ENCODE measurements around the gene C2orf74. TPM values are rescaled to one million over a fixed set of nuclear protein-coding genes. Genes with fewer than 3 reads are reported as not detected.

The C2orf74 gene
- total and polyA plus RNA-seq, 2 experiments from 2014 or later = 5.7 to 21.5 TPM

- H3K4me2 ChIP-seq = peak overlapping the region; percentile 92
- Mint-ChIP-seq H3K4me3 (peak overlapping the region; percentile 85), H3K27me3 (ENCODE audit: insufficient read depth, low read depth, poor library complexity) (peaks cover 14% of the 10 kb centered on the region), H3K4me1 (peaks cover 29% of the 10 kb centered on the region), H3K36me3 (ENCODE audit: low read depth) (peaks cover 43% of the 10 kb centered on the region), H3K27ac (no peak overlapping the region), H3K9me3 (no peaks in the 10 kb centered on the region)
- no peak overlapping the region for H2AFZ ChIP-seq
- H3K27me3 ChIP-seq (ENCODE audit: insufficient read depth) = peaks cover 14% of the 10 kb centered on the region
- peak overlapping the region; percentile 77 for H3K4me3 ChIP-seq
- H4K20me1 ChIP-seq (replicated peaks; ENCODE audit: insufficient read depth) = peaks cover 8% of the 10 kb centered on the region
- DNase-seq (ENCODE audit: low spot score) (no peak), ATAC-seq (no peak)
- H3K9me2 ChIP-seq (ENCODE audit: insufficient read depth) = no peaks in the 10 kb centered on the region
- peaks cover 13% of the 10 kb centered on the region for H3K79me2 ChIP-seq (replicated peaks; ENCODE audit: insufficient read depth)
- peaks cover 11% of the 10 kb centered on the region for H3K36me3 ChIP-seq (ENCODE audit: insufficient read depth)
- H3K27ac ChIP-seq (ENCODE audit: low read depth) = no peak overlapping the region
- H3F3A ChIP-seq (replicated peaks; ENCODE audit: low read depth) = 0 out of 2 replicates have a peak, but pooled peaks cover 9% of the 10 kb centered on the region
- H3K4me1 ChIP-seq (ENCODE audit: insufficient read depth) = peaks cover 15% of the 10 kb centered on the region; the same call in 1 of the 2 replicates
- TF ChIP-seq JUNB (IDR thresholded peaks at IDR 0.05; ENCODE audit: unreplicated experiment) (no peak), EZH2phosphoT487 (IDR thresholded peaks at IDR 0.05; ENCODE audit: unreplicated experiment) (no peak), ZNF331 (CRISPR knock-in tag; IDR thresholded peaks at IDR 0.05; ENCODE audit: low read depth) (no peak), ZNF462 (CRISPR knock-in tag; IDR thresholded peaks at IDR 0.05) (no peak), CTCF (conservative IDR thresholded peaks at IDR 0.05; ENCODE audit: low read depth in 2 of 2) (no peak)
These were observed 16.9 kb downstream of the C2orf74 start for GRCh38 chr2:61178603-61179545.

Data from GM23338 (cell line).